ENCODE measurements around the gene ZG16. TPM values are rescaled to one million over a fixed set of nuclear protein-coding genes. Genes with fewer than 3 reads are reported as not detected.

The ZG16 gene
- total and polyA plus RNA-seq, 2 of the 8 experiments (the other 6 are each of a cell fraction or from before 2014, with no cell fraction given): not detected

GRCh38 chr16:29769507-29769906 lies 8.5 kb upstream of the ZG16 start:
- FAIRE-seq: no peak
- Histone ChIP-seq H3K27ac (ENCODE audit: low read depth, low read length) (no peak overlapping the region), H2BK12ac (ENCODE audit: low read depth, low read length) (no peak overlapping the region)

More at GRCh38 chr16:29769507-29769906, 8.5 kb upstream of the ZG16 start:
- POLR2A ChIA-PET (ENCODE audit: partially characterized antibody): interaction anchor here (1.0 to 2.9 kb wide), 5 partner anchors 10 to 37 kb away, joined by 3 to 8 read pairs (median 4); partner anchors contain the start of gene MAZ
- Histone ChIP-seq H3K4me2 (ENCODE audit: insufficient read depth in 1 of 2, low read depth in 2 of 2, low read length in 2 of 2) (no peak overlapping the region), H3K79me2 (ENCODE audit: control insufficient read depth in 1 of 2, insufficient read depth in 2 of 2, low read length in 2 of 2) (no peaks in the 10 kb centered on the region), H3K14ac (ENCODE audit: insufficient read length) (no peak overlapping the region), H3K56ac (replicated peaks; ENCODE audit: insufficient read length, low read depth, low read length) (no peak overlapping the region), H4K8ac (ENCODE audit: extremely low read depth, insufficient read depth, low read length) (no peak overlapping the region), H4K5ac (ENCODE audit: insufficient read length, low read depth, low read length) (no peak overlapping the region), H3K27me3 (replicated peaks in 1 of 4; ENCODE audit: control insufficient read depth in 3 of 4, extremely low read depth in 1 of 4, insufficient read depth in 3 of 4, low read length in 3 of 4) (no peaks in the 10 kb centered on the region), H2AK5ac (ENCODE audit: low read depth, low read length) (no peak overlapping the region), H3K4ac (replicated peaks; ENCODE audit: insufficient read length, low read depth, low read length) (no peak overlapping the region), H3K23me2 (ENCODE audit: low read depth, low read length) (no peaks in the 10 kb centered on the region), H4K20me1 (replicated peaks in 1 of 2; ENCODE audit: control insufficient read depth in 1 of 2, insufficient read depth in 2 of 2, low read length in 2 of 2) (no peaks in the 10 kb centered on the region), H4K91ac (replicated peaks; ENCODE audit: insufficient read length, low read length) (no peak overlapping the region), H3K36me3 (ENCODE audit: control insufficient read depth in 2 of 4, insufficient read depth in 4 of 4, low read length in 3 of 4) (no peaks in the 10 kb centered on the region), H3K23ac (ENCODE audit: insufficient read length) (no peak overlapping the region), H3K4me3 (ENCODE audit: extremely low read depth in 1 of 4, insufficient read depth in 2 of 4, low read depth in 3 of 4, low read length in 4 of 4) (no peak overlapping the region), H2BK120ac (replicated peaks; ENCODE audit: low read depth, low read length) (no peak overlapping the region), H2BK20ac (ENCODE audit: low read length) (no peak overlapping the region), H3K4me1 (replicated peaks in 1 of 4; ENCODE audit: control insufficient read depth in 3 of 4, insufficient read depth in 4 of 4, low read length in 3 of 4) (no peaks in the 10 kb centered on the region), H3K9ac (replicated peaks in 1 of 4; ENCODE audit: extremely low read depth in 1 of 4, low read depth in 3 of 4, low read length in 3 of 4) (no peak overlapping the region), H3K18ac (ENCODE audit: extremely low read depth, low read length) (no peak overlapping the region), H2BK15ac (ENCODE audit: low read length) (no peak overlapping the region), H3K79me1 (ENCODE audit: low read depth, low read length) (no peaks in the 10 kb centered on the region), H2AFZ (ENCODE audit: low read length) (no peak overlapping the region), H3K9me3 (ENCODE audit: insufficient read depth in 2 of 2, low read depth in 1 of 2, low read length in 1 of 2) (no peaks in the 10 kb centered on the region), H2BK5ac (ENCODE audit: low read depth, low read length) (no peak overlapping the region)
- no peak for DNase-seq (ENCODE audit: low read depth in 1 of 2, low spot score in 2 of 2)
- whole genome bisulfite sequencing, 2 experiments (ENCODE audit: extremely low coverage in 1 of 2, insufficient coverage in 1 of 2, insufficient read length in 1 of 2, insufficient replicate concordance in 2 of 2, low coverage in 1 of 2, low lambda C conversion rate in 2 of 2, missing lambda C conversion rate in 1 of 2): 82% methylated on average over 2 of the region's 2 CpGs; no CpG with 5 or more reads in 1 of the 2 experiments
- TF ChIP-seq POLR2A (IDR thresholded peaks at IDR 0.05; ENCODE audit: control extremely low read depth in 1 of 2, low read depth in 2 of 2, low read length in 2 of 2): no peak
- TF ChIP-seq YY1 (IDR thresholded peaks at IDR 0.05; ENCODE audit: low read depth, low read length): no peak
- TF ChIP-seq SP4 (IDR thresholded peaks at IDR 0.05; ENCODE audit: low read length): no peak
- TF ChIP-seq TEAD4 (IDR thresholded peaks at IDR 0.05; ENCODE audit: low read depth, low read length): no peak
- TF ChIP-seq CTCF (IDR thresholded peaks at IDR 0.05; ENCODE audit: control extremely low read depth in 1 of 3, insufficient read depth in 1 of 3, low read depth in 1 of 3, low read length in 3 of 3): no peak
- CTCF ChIA-PET (ENCODE audit: partially characterized antibody): interaction anchor here (1.0 to 4.8 kb wide), 4 partner anchors 15 to 40 kb away, joined by 3 to 17 read pairs (median 4); partner anchors contain the start of gene KIF22
